GM18909 (cell line): ENCODE data around the gene STK32B.

ENCODE experiments used
- ATAC-seq: cut with Tn5 transposase; IDR thresholded peaks from one replicate; pipeline ENCODE4 v1.9.1; 2021; ENCODE audit warnings: mild to moderate bottlenecking; ENCODE audit not compliant: unreplicated experiment, poor library complexity

Gene STK32B

DNA sequence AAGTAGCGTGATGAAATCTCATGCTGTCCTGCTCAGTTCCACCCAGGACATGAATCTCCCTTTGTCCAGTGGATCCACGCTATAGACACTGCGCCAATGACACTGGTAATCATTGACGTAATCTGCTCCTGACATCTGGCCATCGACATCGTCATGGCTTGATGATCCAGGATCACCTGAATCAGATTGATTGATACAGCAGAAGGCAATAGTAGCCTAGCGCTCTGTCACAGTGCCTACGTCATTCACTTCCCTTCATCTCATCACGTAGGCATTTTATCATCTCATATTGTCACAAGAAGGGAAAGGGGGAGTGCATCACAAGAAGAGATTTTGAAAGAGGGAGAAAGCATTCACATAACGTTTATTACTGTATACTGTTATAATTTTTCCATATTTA, 68.8 kb downstream of the STK32B start:
- no peak for ATAC-seq

DNA sequence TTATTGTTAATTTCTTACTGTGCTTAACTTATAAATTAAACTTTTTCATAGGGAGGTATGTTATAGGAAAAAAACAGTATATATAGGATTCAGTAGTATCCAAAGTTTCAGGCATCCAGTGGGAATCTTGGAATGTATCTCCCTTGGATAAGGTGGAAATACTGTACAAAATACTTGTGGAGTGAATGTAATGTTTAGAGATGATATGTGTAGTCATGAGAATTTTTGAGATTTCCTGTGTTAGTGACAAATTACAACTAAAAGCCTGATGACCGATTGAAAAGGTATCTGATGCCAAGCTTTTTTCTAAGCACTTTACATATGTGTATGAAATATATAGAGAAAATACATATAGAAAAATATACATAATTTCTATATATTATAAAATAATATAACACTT, 69.2 kb downstream of the STK32B start:
- no peak for ATAC-seq

DNA sequence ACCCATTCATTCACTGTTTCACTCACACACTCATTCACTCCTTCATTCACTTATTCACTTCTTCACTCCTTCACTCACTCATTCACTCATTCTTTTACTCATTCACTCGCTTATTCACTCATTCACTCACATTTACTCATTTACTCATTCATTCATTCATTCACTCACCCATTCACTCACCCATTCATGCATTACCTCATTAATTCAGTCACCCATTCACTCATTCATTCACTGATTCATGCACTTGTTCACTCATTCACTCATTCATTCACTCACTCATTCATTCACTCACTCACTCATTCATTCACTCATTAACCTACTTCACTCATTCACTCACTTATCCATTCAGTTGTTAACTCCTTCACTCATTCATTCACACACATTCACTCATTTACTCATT, 70.8 kb downstream of the STK32B start:
- ATAC-seq = no peak

DNA sequence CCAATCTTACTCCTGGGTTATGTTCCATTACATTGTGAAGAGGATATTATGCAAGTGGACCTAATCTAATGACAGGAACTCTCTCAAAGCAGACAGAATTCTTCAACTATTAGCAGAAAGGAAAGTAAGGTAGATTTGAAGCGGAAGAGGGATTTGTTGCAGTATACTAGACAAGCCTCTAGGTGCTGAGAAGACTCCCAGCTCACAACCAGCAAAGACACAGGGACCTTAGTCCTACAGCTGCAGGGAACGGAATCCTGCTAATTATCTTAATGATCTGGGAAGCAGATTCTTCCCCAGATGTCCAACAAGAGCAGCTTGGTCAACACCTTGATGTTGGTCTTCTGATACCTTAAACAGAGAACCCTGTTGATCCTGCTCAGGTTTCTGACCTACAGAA, 73.6 kb downstream of the STK32B start:
- ATAC-seq = no peak

DNA sequence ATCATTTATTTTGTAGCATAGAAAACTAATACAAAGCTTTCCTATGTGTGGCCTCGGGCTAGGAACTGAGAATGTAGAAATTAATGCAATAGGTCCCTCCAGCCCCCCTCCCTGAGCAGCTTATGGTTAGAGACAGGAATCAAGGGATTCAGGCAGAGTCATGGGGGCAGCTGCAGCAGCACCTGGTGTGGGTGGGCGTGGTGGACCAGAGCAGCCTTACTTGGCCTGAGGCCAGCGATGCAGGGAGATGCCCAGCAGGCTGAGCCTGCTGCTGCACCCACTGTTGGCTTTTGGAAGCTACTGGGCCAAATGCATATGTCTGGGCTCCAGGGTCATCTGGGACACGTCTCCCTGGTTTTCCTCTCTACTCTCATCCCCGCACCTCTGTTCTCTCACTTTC, 74.0 kb downstream of the STK32B start:
- ATAC-seq = no peak

DNA sequence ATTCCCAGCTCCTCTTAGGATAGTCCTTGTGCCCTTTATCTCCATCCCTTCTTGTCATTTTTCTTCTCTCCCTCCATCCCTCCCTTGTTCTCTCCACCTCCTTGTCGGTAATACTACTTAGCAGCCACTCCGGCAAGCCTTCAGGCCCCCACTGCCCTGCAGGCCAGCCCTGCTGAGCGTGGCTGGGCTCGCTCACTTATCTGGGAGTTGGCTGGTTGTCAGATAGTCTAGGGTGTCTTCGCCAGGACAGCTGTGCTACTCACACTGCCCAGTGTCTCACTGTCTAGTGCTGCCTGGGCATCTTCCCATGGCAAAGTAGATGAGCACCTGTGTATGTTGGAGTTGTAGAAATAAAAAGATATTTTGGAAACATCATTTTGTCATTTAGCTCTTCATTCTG, 75.0 kb downstream of the STK32B start:
- no peak for ATAC-seq

DNA sequence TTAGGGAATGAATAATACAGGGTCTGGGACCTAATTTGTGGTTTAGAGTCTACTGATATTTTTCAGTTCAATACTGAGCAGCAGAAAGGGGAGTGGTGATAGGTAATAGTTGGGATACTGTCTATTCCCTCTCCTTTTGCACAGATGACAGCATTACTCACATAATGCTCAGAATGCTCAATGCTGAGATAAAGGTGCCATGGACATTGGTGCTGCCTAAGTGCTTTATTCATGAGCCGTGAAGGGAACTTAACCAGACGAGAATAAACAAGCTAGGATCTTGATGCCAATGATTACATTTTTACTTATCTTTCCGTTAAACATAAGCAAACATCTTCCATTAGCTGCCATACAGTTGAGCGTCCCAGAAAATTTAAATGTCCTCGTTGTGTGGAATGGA, 75.6 kb downstream of the STK32B start:
- ATAC-seq = no peak

DNA sequence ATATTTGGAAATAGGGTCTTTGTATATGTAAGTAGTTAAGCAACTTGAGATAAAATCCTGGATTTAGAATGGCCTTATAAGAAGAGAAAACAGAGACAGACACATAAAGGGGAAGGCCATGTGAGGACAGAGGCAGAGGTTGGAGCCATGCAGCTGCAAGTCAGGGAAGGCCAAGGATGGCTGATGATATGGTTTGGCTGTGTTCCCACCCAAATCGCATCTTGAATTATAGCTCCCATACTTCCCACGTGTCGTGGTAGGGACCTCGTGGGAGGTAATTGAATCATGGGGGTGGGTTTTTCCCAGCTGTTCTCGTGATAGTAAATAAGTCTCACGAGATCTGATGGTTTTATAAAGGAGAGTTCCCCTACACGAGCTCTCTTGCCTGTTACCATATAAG, 76.3 kb downstream of the STK32B start:
- no peak for ATAC-seq

DNA sequence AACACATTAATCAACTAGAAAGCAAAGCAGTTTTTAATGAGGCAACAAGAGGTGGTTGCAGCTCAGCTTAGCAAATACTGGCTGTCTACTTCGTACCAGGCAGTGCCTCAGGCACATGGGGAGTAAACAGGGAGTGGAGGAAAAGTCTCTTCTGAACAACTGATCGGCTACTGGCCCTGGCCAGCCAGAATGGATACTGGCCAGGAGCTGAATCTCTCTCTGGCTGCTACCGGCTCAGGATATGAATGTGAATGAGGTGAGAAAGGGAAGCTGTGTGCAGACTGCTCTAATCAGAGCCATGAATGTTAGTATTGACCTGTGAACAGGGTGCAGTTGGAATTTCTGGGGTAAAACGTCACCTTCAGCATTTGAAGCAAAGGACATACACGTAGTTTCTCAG, 77.3 kb downstream of the STK32B start:
- no peak for ATAC-seq

DNA sequence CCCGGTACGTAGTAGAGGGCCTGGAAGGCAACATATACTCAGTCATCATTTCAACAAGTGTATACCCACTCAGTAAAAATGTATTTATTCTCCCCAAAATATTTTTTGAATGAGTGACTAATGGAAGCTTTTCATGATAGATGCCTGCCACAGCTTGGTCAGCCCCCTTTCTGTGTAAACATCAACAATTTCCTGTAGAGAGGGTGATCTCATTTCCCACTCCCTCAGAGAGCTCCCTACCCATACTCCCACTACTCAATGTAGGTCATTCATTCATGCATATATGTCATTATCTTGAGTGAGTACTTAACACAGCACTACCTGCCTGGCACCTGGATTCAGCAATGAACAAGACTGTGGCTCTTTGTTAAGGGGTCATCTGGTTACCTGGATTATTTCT, 81.9 kb downstream of the STK32B start:
- no peak for ATAC-seq

DNA sequence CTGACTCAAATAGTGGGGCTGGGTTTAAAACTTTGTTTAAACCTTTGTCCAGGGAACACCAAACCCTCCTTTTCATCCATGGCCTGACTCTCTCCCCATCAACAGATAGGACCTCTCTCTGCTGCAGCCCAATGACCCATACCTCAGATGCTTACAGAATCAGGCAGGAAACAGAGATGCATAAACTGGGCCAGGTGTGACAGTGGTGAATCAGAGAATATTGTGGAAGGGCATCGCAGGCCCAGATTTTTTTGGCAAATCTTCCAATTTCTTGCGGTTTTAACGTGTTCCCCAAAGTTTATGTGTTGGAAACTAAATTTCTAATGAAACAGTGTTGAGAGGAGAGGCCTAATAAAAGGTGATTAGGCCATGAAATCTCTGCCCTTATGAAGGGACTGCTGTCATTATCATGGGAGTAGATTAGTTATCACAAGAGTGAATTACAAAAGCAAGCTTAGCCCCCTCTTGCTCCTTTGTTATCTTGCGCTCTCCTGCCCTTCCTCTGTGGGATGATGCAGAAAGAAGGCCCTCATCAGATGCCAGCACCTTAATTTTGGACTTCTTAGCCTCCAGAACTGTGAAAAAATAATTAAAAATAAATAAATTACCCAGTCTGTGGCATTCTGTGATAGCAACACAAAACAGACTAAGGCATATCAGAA, 82.8 kb downstream of the STK32B start:
- ATAC-seq = no peak

DNA sequence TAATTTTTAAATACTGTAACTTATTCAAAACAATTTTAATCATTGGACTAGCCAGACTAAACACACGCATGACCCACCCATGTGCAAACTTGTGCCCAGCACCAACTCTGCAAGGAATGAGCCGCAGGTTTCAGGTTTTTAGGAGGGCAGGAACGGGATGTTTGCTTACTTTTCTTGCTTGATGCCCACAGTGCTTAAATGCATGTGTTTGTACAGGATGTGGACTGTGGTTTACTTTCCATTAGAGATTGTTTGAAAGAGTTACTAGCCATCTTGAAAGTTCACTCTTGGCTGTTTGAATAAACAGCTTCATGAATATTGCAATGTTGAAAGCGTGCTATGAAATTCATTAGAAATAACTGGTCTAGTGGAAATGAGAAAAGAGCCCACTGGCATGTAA, 83.3 kb downstream of the STK32B start:
- no peak for ATAC-seq

DNA sequence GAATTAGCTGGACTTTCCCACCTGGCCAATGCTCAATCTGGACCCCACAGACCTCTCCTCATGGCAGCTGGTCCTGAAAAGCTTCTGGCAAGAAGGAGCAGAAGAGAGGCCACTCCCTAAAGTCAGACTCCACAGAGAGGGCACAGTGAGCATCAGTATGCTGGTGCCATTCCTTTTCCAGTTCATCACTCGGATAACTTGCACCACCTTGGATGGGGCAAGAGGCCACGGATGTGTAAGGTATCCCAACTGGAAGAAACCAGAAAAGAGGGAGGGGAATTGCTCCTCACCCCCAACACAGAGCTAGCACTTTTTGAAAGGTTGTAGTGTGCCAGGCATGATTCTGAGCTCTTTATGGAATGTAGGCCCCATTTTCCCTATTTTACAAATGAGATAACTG, 85.9 kb downstream of the STK32B start:
- ATAC-seq = no peak

DNA sequence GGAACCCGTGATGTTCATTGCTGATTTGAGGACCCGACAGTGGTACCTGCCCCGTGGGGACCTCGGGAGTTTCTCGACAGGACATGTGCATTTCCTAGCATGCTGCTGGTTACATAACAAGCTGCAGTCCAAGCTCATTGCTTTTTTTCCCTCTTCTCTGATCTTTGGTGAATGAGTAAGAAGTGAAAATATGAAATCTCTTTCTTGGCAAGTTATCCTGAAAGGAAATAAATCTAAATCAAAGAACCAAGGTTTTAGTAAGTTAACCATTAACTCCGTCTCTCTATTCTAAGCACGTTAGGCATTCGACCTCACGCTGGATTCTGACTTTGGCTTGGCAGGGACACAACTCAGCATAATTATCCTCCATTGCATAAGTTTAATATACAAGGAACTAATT, 86.6 kb downstream of the STK32B start:
- no peak for ATAC-seq

DNA sequence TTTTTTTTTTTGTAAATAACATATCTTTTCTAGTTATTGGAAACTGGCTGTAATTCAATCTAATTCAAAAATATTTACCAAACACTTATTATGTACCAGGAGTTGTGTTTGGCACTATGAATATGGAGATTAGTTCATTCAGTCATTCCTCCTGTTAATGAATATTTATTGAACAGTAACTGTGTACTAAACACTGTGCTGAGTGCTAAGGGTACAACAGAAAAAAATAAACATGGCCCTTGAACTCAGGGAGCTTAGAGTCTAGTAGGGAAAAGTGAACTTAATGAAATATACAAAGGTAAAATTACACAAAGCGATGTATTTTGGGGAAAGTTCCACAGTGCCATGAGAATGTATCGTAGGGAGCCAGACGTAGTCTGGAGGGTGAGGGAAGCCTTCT, 87.1 kb downstream of the STK32B start:
- no peak for ATAC-seq

DNA sequence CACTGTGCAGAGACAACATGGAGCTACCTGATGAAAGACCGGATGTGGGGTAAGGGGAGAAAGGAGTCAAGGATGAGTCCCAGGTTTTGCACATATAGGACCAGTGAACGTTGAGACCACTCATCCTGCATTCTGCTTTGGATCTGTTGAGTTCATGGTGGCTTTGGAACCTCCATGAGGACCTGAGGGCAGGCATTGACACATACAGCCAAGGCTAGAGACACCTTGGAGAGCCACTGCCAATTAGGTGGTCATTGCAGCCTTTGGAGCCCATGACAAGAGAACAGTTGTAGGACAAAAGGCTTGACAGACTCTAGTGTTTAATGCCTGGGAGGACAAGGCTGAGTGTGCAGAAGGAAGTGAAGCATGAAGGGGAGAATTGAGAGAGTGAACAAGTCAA, 87.9 kb downstream of the STK32B start:
- no peak for ATAC-seq

DNA sequence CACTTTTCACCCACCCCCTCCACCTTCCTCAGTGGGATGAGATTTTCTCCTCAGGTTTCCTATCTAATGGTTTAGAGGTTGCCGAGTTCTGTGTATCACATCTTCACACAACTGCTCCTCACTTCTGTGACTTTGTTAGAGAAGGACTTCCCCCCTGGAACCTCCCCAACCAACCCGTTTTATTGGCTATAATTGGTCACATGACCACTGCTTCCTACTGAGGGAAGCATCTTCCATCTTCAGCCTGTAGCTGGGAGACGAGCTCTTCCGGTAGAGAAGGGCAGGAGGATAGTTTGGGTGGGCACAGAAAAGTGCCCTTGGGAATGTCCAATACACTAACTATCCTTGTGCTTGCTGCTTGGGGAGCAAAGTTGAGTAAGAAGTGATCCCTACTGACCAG, 90.5 kb downstream of the STK32B start:
- no peak for ATAC-seq

DNA sequence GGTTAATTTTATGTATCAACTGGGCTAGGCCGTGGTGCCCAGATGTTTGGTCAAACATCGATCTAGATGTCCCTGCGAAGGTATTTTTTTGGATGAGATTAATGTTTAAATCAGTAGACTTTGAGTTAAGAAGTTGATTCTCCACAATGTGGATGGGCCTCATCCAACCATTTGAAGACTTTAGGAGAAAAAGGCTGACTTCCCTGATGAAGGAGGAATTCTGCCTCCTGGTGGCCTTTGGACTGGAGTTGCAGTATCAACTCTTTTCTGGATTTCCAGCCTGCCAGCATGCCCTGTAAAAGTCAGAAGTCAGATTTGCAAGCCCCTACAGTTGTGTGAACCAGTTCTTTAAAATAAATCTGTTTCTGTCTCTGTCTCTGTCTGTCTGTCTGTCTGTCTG, 91.4 kb downstream of the STK32B start:
- no peak for ATAC-seq

DNA sequence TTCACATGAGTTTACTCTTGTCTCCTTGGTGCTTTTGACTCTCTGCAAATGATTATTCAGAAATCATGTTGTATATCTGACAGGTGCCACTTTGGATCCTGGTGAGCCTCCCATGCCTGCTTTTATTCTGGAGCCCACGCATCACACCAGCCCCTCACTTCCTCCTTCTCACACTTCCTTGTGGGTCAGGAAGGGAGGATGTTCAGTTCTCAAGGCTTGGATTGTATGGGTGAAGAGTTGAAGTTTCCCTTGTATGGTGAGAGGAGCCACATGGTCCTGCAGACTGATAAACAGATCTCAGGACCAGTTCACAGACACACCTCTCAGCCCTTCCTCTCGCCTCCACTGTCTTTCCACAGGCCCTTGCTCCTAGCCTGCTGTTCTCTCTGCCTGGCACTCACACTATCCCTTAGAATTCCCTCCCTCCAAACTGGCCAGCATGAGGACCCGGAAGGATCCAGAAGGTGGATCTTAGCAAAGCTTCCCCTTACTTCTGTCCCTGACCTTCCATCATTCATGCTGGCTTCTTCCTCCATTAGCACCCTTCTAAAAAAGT, 92.1 kb downstream of the STK32B start:
- ATAC-seq = no peak

DNA sequence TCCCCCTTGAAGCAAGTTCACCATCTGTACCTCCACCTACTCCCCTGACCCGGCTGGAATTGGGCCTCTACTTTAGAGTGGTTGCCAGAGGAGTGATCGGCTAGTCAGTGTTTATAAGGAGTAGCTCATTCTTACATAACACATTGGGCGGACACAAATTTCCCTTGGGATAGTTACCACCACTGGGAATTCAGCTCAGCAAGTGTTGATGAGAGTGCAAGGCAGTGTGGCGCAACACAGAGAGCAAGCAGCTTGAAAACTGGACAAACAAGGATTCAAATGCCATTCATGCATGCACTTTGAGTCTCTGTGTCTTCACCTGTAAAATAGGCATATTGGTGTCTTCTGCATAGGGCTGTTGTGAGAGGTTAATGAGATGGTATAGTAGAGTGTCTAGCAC, 92.7 kb downstream of the STK32B start:
- ATAC-seq = no peak

DNA sequence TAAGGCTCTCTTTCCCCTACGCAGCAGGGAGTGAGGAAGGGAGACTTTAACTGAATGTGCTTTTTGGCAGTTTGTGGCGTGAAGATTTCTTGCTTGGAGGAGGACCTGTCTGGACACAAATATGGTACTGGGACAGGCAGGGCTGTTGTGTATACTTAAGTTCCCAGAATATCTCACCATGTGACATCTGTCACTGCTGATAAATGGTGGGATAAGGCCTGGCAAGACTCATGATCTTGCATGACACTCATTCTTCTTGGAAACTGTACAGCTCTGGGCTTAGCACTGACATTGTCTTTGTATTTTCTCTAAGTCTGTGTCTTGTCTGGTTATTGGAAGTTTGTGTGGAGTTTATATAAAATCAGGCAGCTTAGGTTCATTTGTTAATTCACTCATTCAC, 93.1 kb downstream of the STK32B start:
- ATAC-seq = no peak

DNA sequence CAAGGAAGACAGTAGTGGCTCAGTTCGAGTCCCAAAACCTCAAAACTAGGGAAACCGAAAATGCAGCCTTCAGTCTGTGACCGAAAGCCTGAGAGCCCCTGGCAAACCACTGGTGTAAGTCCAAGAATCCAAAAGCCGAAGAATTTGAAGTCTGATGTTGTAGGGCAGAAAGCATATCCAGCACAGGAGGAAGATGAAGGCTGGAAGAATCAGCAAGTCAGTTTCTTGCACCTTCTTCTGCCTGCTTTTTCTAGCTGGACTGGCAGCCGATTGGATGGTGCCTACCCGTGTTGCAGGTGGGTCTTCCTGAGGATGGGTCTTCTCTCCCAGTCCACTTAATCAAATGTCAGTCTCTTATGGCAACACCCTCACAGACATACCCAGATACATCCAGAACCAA, 95.0 kb downstream of the STK32B start:
- ATAC-seq = no peak

DNA sequence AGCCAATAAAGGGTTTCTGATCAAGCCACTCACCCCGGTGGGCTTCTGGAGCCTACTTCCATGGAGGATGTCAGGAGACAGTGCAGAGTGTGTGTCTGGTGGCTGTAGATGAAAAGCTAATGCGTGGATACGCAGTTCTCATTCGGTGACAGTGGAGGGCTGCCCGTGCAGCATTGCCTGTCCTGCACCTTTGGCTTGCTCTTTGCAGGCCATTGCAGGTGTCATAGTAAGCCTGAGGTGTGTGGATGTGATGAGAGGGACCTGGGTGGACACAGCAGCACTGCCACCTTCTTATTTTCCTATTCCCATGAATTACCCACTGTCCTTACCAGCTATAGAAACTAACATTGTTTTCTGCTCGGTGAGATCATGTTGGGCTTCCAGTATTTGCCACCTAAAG, 101.2 kb downstream of the STK32B start:
- ATAC-seq = no peak
